H1 (cell line): Measurements from ENCODE around the gene NECTIN2.

Experiments used
- CEBPB ChIP-seq: IDR thresholded peaks from 2 replicates; pipeline ENCODE4 v1.6.1; 2012; ENCODE audit warnings: low read depth, low read length
- CHD2 ChIP-seq: IDR thresholded peaks from 2 replicates; pipeline ENCODE4 v1.6.1; 2012; ENCODE audit warnings: low read length, improper control_type of control experiment
- CTCF ChIP-seq, 3 experiments: IDR thresholded peaks; 1 replicate in 2 of 3; 2 replicates in 1 of 3; pipeline versions ENCODE4 v1.5.1 to v1.6.1; 2011; ENCODE audit warnings: low read length in 3 of 3, mild to moderate bottlenecking in 3 of 3, inconsistent platforms in 2 of 3, low read depth in 1 of 3, moderate library complexity in 1 of 3; ENCODE audit not compliant: insufficient read depth in 1 of 3; ENCODE audit errors: control extremely low read depth in 1 of 3
- EGR1 ChIP-seq: IDR thresholded peaks from 2 replicates; pipeline ENCODE4 v1.6.1; 2011; ENCODE audit warnings: low read depth, low read length, borderline replicate concordance
- EP300 ChIP-seq, 2 experiments: IDR thresholded peaks; 1 replicate in 1 of 2; 2 replicates in 1 of 2; pipeline ENCODE4 v1.6.1; 2011 to 2012; ENCODE audit warnings: low read depth in 2 of 2, low read length in 2 of 2, mild to moderate bottlenecking in 2 of 2, borderline replicate concordance in 1 of 2, inconsistent platforms in 1 of 2, moderate library complexity in 1 of 2
- RAD21 ChIP-seq, 2 experiments: IDR thresholded peaks in 1 of 2; conservative IDR thresholded peaks in 1 of 2; 2 replicates each; pipeline ENCODE4 v1.6.1; 2011; ENCODE audit warnings: low read depth in 2 of 2, low read length in 2 of 2, improper control_type of control experiment in 1 of 2, inconsistent platforms in 1 of 2, mild to moderate bottlenecking in 1 of 2, moderate library complexity in 1 of 2
- RNF2 ChIP-seq: fragments of 200-900, 300-1000 bp; sonication (generic); IDR thresholded peaks from 2 replicates; pipeline ENCODE4 v1.7.1; 2016; ENCODE audit warnings: borderline replicate concordance, low read depth, mild to moderate bottlenecking, antibody characterized with exemption, low read length; ENCODE audit not compliant: poor library complexity, severe bottlenecking; ENCODE audit errors: missing control alignments
- SIX5 ChIP-seq: IDR thresholded peaks from 2 replicates; pipeline ENCODE4 v1.6.1; 2011; ENCODE audit warnings: mild to moderate bottlenecking, low read depth, low read length
- TCF12 ChIP-seq: IDR thresholded peaks from 2 replicates; pipeline ENCODE4 v1.6.1; 2011; ENCODE audit warnings: low read depth, mild to moderate bottlenecking, low read length

GRCh38 chr19:44816301-44816700 is 29.8 kb upstream of the NECTIN2 start:
- TF ChIP-seq CTCF (IDR thresholded peaks at IDR 0.05; ENCODE audit: control extremely low read depth in 1 of 3, insufficient read depth in 1 of 3, low read depth in 1 of 3, low read length in 3 of 3) (no peak), TCF12 (no peak), CHD2 (no peak), RAD21 (IDR thresholded peaks at IDR 0.05 in 1 of 2, conservative IDR thresholded peaks at IDR 0.05 in 1 of 2; ENCODE audit: low read depth in 2 of 2, low read length in 2 of 2) (no peak), EP300 (IDR thresholded peaks at IDR 0.05; ENCODE audit: borderline replicate concordance in 1 of 2, low read depth in 2 of 2, low read length in 2 of 2) (no peak), RNF2 (no peak), CEBPB (no peak), SIX5 (no peak), EGR1 (no peak)
